ENCODE results near the gene FGF11. TPM values are rescaled to one million over a fixed set of nuclear protein-coding genes. Genes with fewer than 3 reads are reported as not detected.

Gene FGF11
- total and polyA plus RNA-seq, 2 of the 13 experiments (the other 11 are each of a cell fraction or from before 2014, with no cell fraction given), result 0.20 to 7.6 TPM

DNA sequence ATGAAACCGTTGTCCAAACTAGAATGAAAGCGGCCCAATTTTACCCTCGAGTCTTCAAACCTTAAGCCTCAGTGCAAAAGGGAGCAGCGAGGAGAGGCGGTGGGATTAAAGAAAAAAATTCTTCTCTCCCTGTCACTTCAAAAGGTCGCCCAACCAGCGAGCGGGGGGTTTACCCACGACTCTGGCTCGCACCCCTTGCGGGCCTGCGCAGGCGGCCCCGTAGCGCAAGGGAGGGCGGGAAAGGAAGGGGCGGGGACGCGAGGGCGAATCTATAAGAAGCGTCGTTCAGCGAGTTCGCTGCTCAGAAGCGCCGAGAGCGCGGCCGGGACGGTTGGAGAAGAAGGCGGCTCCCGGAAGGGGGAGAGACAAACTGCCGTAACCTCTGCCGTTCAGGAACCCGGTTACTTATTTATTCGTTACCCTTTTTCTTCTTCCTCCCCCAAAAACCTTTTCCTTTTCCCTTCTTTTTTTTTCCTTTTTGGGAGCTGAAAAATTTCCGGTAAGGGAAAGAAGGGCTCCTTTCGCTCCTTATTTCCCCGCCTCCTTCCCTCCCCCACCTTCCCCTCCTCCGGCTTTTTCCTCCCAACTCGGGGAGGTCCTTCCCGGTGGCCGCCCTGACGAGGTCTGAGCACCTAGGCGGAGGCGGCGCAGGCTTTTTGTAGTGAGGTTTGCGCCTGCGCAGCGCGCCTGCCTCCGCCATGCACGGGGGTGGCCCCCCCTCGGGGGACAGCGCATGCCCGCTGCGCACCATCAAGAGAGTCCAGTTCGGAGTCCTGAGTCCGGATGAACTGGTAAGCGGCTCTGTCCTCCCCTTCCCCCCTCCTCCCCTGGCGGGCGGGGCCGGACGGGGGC, 45.0 kb downstream of the FGF11 start, which contains the start of gene POLR2A (continued):
- TF ChIP-seq, protein P1, sequence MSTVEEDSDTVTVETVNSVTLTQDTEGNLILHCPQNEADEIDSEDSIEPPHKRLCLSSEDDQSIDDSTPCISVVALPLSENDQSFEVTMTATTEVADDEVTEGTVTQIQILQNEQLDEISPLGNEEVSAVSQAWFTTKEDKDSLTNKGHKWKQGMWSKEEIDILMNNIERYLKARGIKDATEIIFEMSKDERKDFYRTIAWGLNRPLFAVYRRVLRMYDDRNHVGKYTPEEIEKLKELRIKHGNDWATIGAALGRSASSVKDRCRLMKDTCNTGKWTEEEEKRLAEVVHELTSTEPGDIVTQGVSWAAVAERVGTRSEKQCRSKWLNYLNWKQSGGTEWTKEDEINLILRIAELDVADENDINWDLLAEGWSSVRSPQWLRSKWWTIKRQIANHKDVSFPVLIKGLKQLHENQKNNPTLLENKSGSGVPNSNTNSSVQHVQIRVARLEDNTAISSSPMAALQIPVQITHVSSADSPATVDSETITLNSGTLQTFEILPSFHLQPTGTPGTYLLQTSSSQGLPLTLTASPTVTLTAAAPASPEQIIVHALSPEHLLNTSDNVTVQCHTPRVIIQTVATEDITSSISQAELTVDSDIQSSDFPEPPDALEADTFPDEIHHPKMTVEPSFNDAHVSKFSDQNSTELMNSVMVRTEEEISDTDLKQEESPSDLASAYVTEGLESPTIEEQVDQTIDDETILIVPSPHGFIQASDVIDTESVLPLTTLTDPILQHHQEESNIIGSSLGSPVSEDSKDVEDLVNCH (CRISPR knock-in tag; IDR thresholded peaks at IDR 0.05), result no peak
- TF ChIP-seq RFX3 (CRISPR knock-in tag; IDR thresholded peaks at IDR 0.05) (no peak; the same call in 1 of the 2 replicates), DNMT1 (CRISPR knock-in tag; IDR thresholded peaks at IDR 0.05) (no peak), ZNF337 (CRISPR knock-in tag; IDR thresholded peaks at IDR 0.05; ENCODE audit: borderline replicate concordance, low read depth) (no peak), JDP2 (CRISPR knock-in tag; IDR thresholded peaks at IDR 0.05; ENCODE audit: borderline replicate concordance) (no peak), ZBTB8A (CRISPR knock-in tag; IDR thresholded peaks at IDR 0.05; ENCODE audit: borderline replicate concordance, low read depth) (0 out of 2 replicates have a peak, but pooled peaks have one; percentile 71), ZNF256 (CRISPR knock-in tag; conservative IDR thresholded peaks at IDR 0.05) (peak; percentile 96), KLF12 (CRISPR knock-in tag; IDR thresholded peaks at IDR 0.05; ENCODE audit: borderline replicate concordance) (peak; percentile 93; the same call in 1 of the 2 replicates), MED13 (CRISPR knock-in tag; IDR thresholded peaks at IDR 0.05) (peak; percentile 94), ZNF788 (CRISPR knock-in tag; IDR thresholded peaks at IDR 0.05; ENCODE audit: borderline replicate concordance) (peak; percentile 53; the same call in 1 of the 2 replicates), ZNF761 (CRISPR knock-in tag; conservative IDR thresholded peaks at IDR 0.05) (peak; percentile 90), NFE2L2 (IDR thresholded peaks at IDR 0.05; ENCODE audit: low read length) (no peak), BHLHE40 (IDR thresholded peaks at IDR 0.05; ENCODE audit: low read length) (peak; percentile 80), ZNF615 (CRISPR knock-in tag; IDR thresholded peaks at IDR 0.05; ENCODE audit: borderline replicate concordance) (peak; percentile 35; the same call in 1 of the 2 replicates), ZNF501 (CRISPR knock-in tag; IDR thresholded peaks at IDR 0.05) (peak; percentile 89; the same call in 1 of the 2 replicates), ZNF251 (CRISPR knock-in tag; IDR thresholded peaks at IDR 0.05) (0 out of 2 replicates have a peak, but pooled peaks have one; percentile 74), FIP1L1 (IDR thresholded peaks at IDR 0.05; ENCODE audit: borderline replicate concordance, insufficient read depth, low read depth, low read length) (peak; percentile 90; the same call in 1 of the 2 replicates), ZNF234 (CRISPR knock-in tag; conservative IDR thresholded peaks at IDR 0.05) (no peak), MIER2 (CRISPR knock-in tag; IDR thresholded peaks at IDR 0.05) (no peak; the same call in 1 of the 2 replicates), SNRNP70 (IDR thresholded peaks at IDR 0.05; ENCODE audit: low read depth, low read length) (no peak), POLR2AphosphoS2 (IDR thresholded peaks at IDR 0.05; ENCODE audit: low read depth, low read length) (peak; percentile 97), SIX4 (CRISPR knock-in tag; IDR thresholded peaks at IDR 0.05) (peak; percentile 69), ZFYVE20 (CRISPR knock-in tag; IDR thresholded peaks at IDR 0.05; ENCODE audit: borderline replicate concordance, low read depth) (no peak)
- TF ChIP-seq, protein P2, sequence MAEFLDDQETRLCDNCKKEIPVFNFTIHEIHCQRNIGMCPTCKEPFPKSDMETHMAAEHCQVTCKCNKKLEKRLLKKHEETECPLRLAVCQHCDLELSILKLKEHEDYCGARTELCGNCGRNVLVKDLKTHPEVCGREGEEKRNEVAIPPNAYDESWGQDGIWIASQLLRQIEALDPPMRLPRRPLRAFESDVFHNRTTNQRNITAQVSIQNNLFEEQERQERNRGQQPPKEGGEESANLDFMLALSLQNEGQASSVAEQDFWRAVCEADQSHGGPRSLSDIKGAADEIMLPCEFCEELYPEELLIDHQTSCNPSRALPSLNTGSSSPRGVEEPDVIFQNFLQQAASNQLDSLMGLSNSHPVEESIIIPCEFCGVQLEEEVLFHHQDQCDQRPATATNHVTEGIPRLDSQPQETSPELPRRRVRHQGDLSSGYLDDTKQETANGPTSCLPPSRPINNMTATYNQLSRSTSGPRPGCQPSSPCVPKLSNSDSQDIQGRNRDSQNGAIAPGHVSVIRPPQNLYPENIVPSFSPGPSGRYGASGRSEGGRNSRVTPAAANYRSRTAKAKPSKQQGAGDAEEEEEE (CRISPR knock-in tag; IDR thresholded peaks at IDR 0.05; ENCODE audit: borderline replicate concordance), result no peak

Measured in HepG2 (cell line).